Right lobe of liver (tissue), 6 donors: Measurements from ENCODE around the gene IMPDH2. TPM values are rescaled to one million over a fixed set of nuclear protein-coding genes. Genes with fewer than 3 reads are reported as not detected.
A peak's percentile ranks its signal among the peaks of the same experiment; 100 is the strongest.

Experiments used
- ATAC-seq, 4 donors: fragments of 200-7000 bp; cut with Tn5 transposase; one replicate each; pipeline ENCODE4 v1.9.1; 2020; ENCODE audit warnings: mild to moderate bottlenecking in 4 of 4, moderate library complexity in 4 of 4
- DNase-seq, 3 donors: peaks; one replicate each; pipeline ENCODE4 v3.0.0-alpha.2; 2020
- H3K27ac ChIP-seq, 3 donors: fragments of 200-600 bp; one replicate each; pipeline ENCODE4 v1.8.0; 2022
- H3K27me3 ChIP-seq, 2 donors: fragments of 200-600 bp; one replicate each; pipeline ENCODE4 v1.8.0; 2022
- H3K36me3 ChIP-seq, 4 donors: fragments of 200-600 bp; sonication (generic) in 1 of 4; one replicate each; pipeline versions ENCODE4 v1.5.1 to v1.8.0; 2017 to 2022; ENCODE audit warnings: control low read depth in 1 of 4
- H3K4me1 ChIP-seq, 4 donors: fragments of 200-600 bp; sonication (generic) in 1 of 4; one replicate each; pipeline versions ENCODE4 v1.5.1 to v1.8.0; 2017 to 2022; ENCODE audit warnings: control low read depth in 1 of 4
- H3K4me3 ChIP-seq, 3 donors: fragments of 200-600 bp; one replicate each; pipeline ENCODE4 v1.8.0; 2022
- H3K9me3 ChIP-seq, 4 donors: fragments of 200-600 bp; sonication (generic) in 1 of 4; one replicate each; pipeline versions ENCODE4 v1.5.1 to v1.8.0; 2017 to 2022; ENCODE audit warnings: control low read depth in 1 of 4
- CTCF ChIP-seq, 4 donors: fragments of 200-600 bp in 3 of 4; fragments of 450-650 bp in 1 of 4; IDR thresholded peaks; one replicate each; pipeline versions ENCODE4 v1.5.1 to v1.8.0; 2016 to 2022; ENCODE audit warnings: antibody characterized with exemption in 4 of 4, mild to moderate bottlenecking in 2 of 4
- POLR2A ChIP-seq: fragments of 450-650 bp; IDR thresholded peaks from one replicate; pipeline ENCODE4 v1.6.1; 2017; ENCODE audit warnings: antibody characterized with exemption, mild to moderate bottlenecking
- WGBS: methylation state at CpG from one replicate; pipeline ENCODE4 v1.1.6; 2018; ENCODE audit warnings: low coverage, low lambda C conversion rate; ENCODE audit not compliant: insufficient coverage; ENCODE audit errors: missing lambda C conversion rate; 5-methylcytosine and 5-hydroxymethylcytosine counted together
- intact Hi-C, 2 donors: fragments of 100-400 bp; cut with DNase I; formaldehyde crosslinking; loops; one replicate each; pipeline versions ENCODE4 v1.11.2 to v1.14.1; 2022
- total RNA-seq, 6 experiments: library from RNA; depleted of rRNA in 2 of 6; stranded (reverse); fragments of >200 nt in 2 of 6; fragmentation: NEBNext Ultra II Directional in 3 of 6; extraction: Animal tissue kit (Norgen Biotek cat#: 25700) in 3 of 6; gene quantifications; one replicate each; pipeline versions ENCODE4 v1.1.0 to v1.2.4, GENCODE V29; 2016 to 2023
- donor health status: DM: no; HTN: yes; CAD: no.
- donor health status: DM: no; HTN: no; CAD: no.
- donor health status: DM: no; HTN: no; CAD: no.
- donor health status: DM: no; HTN: yes; CAD: no.
- donor health status: DM: no; HTN: yes; CAD: no.

The IMPDH2 gene
- total RNA-seq, 6 experiments from 2014 or later, result 32.0 to 57.3 (median 39.0) TPM

DNA sequence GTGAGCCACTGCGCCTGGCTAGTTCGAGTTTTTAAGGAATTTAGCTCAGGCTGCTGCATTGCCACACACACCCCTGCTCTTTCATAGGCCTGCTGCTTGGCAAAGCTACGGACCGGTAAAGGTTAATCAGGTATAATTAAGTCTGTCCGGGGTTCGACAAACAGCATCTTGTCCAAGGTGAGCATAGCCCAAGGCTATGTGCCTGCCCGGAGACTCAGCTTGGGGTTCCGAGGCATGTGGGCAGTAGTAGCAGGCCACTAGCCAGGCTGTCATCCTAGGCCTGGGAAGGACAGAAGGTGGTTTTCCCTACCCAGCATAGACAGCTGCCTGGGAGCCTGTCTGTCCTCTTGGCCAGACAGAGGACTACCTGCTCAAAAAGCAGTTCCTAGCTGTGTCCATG, 32.6 kb downstream of the IMPDH2 start:
- H3K4me1 ChIP-seq, result peaks cover 0 to 1% (median 0%) of the 10 kb centered on the region in 4 donors

DNA sequence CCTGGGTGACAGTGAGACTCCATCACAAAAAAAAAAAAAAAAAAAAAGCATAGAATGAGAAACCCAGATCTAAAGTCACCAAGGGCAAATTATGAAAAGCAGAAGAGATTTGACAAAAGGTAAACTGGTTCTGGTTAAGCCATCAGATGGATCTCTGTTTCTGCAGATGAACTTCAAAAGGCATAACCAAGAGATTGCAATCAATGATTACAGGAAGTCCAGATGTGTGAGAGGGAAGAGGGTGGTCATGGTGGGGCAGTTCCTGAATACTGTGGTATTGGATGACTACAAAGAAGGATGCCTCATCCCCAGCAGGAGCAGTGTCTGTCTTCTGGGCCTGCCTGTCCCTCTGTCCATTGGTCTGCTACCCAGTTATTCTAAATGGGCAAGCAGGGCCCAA, 35.4 kb downstream of the IMPDH2 start:
- Histone ChIP-seq H3K4me3 (no peak overlapping the region), H3K4me1 (peaks cover 0 to 19% (median 6%) of the 10 kb centered on the region in 4 donors), H3K36me3 (peaks cover 0 to 2% (median 0%) of the 10 kb centered on the region in 4 donors), H3K9me3 (no peaks in the 10 kb centered on the region), H3K27me3 (no peaks in the 10 kb centered on the region), H3K27ac (no peak overlapping the region)
- DNase-seq, result no peak
- intact Hi-C loops, result no loop called here
- TF ChIP-seq CTCF (IDR thresholded peaks at IDR 0.05) (no peak), POLR2A (no peak)
- no peak for ATAC-seq

More for the DNA sequence above, 32.6 kb downstream of the IMPDH2 start:
- no peaks in the 10 kb centered on the region for H3K27me3 ChIP-seq
- TF ChIP-seq POLR2A (no peak), CTCF (IDR thresholded peaks at IDR 0.05) (no peak)
- 89% methylated on average over 6 of the region's 8 CpGs for WGBS
- intact Hi-C loops, result no loop called here
- no peak for DNase-seq
- no peak for ATAC-seq
- H3K36me3 ChIP-seq, result peaks cover 0 to 2% (median 0%) of the 10 kb centered on the region in 4 donors
- H3K4me3 ChIP-seq, result no peak overlapping the region
- no peaks in the 10 kb centered on the region for H3K9me3 ChIP-seq
- H3K27ac ChIP-seq, result no peak overlapping the region

DNA sequence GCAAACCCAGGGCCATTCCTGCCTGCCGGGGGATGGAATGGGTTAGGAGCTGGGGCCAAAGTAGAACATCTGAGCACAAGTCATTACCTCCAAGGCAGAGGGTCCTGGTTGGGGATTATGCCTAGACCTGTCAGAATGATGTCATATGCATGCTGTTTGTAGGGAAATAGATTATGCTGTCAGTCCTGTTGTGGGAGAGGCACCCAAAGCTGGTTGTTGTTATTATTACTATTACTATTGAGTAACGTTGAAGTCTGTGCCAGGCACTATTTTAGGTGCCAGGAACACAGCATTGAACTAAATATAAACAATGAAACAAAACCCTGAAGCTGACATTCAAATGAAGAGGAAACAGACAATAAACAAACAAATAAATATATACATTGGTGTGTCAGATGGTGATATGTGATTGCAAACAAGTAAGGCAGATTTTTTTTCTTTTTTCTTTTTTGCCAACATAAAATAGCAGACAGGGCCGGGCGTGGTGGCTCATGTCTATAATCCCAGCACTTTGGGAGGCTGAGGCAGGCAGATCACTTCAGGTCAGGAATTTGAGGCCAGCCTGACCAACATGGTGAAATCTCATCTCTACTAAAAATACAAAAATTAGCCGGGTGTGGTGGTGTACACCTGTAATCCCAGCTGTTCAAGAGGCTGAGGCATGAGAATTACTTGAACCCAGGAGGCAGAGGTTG, 37.2 kb downstream of the IMPDH2 start:
- H3K4me1 ChIP-seq, result peaks cover 0 to 20% (median 6%) of the 10 kb centered on the region in 4 donors

GRCh38 chr3:48990636-48991469, 38.3 kb downstream of the IMPDH2 start:
- Histone ChIP-seq H3K9me3 (no peaks in the 10 kb centered on the region), H3K4me1 (peaks cover 0 to 20% (median 6%) of the 10 kb centered on the region in 4 donors), H3K36me3 (no peaks in the 10 kb centered on the region), H3K27ac (peak overlapping the region in 2 of 3 donors; percentile 65 to 75), H3K4me3 (peak overlapping the region; percentile 82 to 88 (median 87)), H3K27me3 (no peaks in the 10 kb centered on the region)
- TF ChIP-seq CTCF (IDR thresholded peaks at IDR 0.05), result no peak
- no peak for TF ChIP-seq POLR2A
- peak; percentile 2 to 11 (median 8) for ATAC-seq
- intact Hi-C loops, result no loop called here
- no peak for DNase-seq
- WGBS, result 16% methylated on average over 4 of the region's 40 CpGs

More for the DNA sequence above, 37.2 kb downstream of the IMPDH2 start:
- intact Hi-C loops, result no loop called here
- Histone ChIP-seq H3K36me3 (peaks cover 0 to 2% (median 0%) of the 10 kb centered on the region in 4 donors), H3K4me3 (no peak overlapping the region), H3K27ac (no peak overlapping the region), H3K27me3 (no peaks in the 10 kb centered on the region), H3K9me3 (no peaks in the 10 kb centered on the region)
- WGBS, result 78% methylated on average over 5 of the region's 5 CpGs
- TF ChIP-seq CTCF (IDR thresholded peaks at IDR 0.05), result no peak
- TF ChIP-seq POLR2A, result no peak
- DNase-seq (no peak), ATAC-seq (no peak)
